ENCODE results near the gene NIN. TPM values are rescaled to one million over a fixed set of nuclear protein-coding genes. Genes with fewer than 3 reads are reported as not detected.

The NIN gene
- polyA plus RNA-seq, 1 donor: 43.1 TPM

GRCh38 chr14:50790589-50790988 lies 40.4 kb downstream of the NIN start:
- DNase-seq: no peak

- DNase-seq: no peak
Observed at GRCh38 chr14:50786751-50787464, 44.1 kb downstream of the NIN start.

GRCh38 chr14:50785457-50786063 lies 45.4 kb downstream of the NIN start:
- no peak for DNase-seq

GRCh38 chr14:50784683-50785456 lies 46.1 kb downstream of the NIN start:
- DNase-seq: no peak

GRCh38 chr14:50783563-50783962 lies 47.4 kb downstream of the NIN start:
- peak; percentile 35 for DNase-seq

GRCh38 chr14:50780393-50780792 lies 50.6 kb downstream of the NIN start:
- no peak for DNase-seq

- no peak for DNase-seq
Observed at GRCh38 chr14:50778721-50779483, 52.1 kb downstream of the NIN start.

GRCh38 chr14:50776522-50776921 lies 54.4 kb downstream of the NIN start:
- no peak for DNase-seq

GRCh38 chr14:50775357-50775756 lies 55.6 kb downstream of the NIN start:
- DNase-seq: no peak

- no peak for DNase-seq
Observed at GRCh38 chr14:50774542-50775267, 56.3 kb downstream of the NIN start.

- peak; percentile 45 for DNase-seq
Observed at GRCh38 chr14:50773632-50774541, 57.1 kb downstream of the NIN start.

GRCh38 chr14:50772412-50772811 lies 58.5 kb downstream of the NIN start:
- DNase-seq: no peak

- no peak for DNase-seq
Observed at GRCh38 chr14:50770586-50770985, 60.4 kb downstream of the NIN start.

GRCh38 chr14:50769863-50770500 lies 61.0 kb downstream of the NIN start:
- DNase-seq: no peak

GRCh38 chr14:50768680-50769079 lies 62.3 kb downstream of the NIN start:
- DNase-seq: no peak

- no peak for DNase-seq
Observed at GRCh38 chr14:50766338-50766886, 64.5 kb downstream of the NIN start.

GRCh38 chr14:50763382-50764007 lies 67.5 kb downstream of the NIN start:
- peak; percentile 40 for DNase-seq

- no peak for DNase-seq
Observed at GRCh38 chr14:50762931-50763300, 68.0 kb downstream of the NIN start.
